ENCODE data around the gene SLX9.

GRCh38 chr21:44984428-44984791 is 44.6 kb downstream of the SLX9 start:
- no peak for TF ChIP-seq CTCF (IDR thresholded peaks at IDR 0.05)
- TF ChIP-seq POLR2A (IDR thresholded peaks at IDR 0.05): no peak
